ENCODE data around the gene RANBP2. TPM values are rescaled to one million over a fixed set of nuclear protein-coding genes. Genes with fewer than 3 reads are reported as not detected.

Gene RANBP2
- total and polyA plus RNA-seq, 2 donors (not counting 1 experiment from before 2014, with no cell fraction given) = 4.4 to 67.0 TPM

DNA sequence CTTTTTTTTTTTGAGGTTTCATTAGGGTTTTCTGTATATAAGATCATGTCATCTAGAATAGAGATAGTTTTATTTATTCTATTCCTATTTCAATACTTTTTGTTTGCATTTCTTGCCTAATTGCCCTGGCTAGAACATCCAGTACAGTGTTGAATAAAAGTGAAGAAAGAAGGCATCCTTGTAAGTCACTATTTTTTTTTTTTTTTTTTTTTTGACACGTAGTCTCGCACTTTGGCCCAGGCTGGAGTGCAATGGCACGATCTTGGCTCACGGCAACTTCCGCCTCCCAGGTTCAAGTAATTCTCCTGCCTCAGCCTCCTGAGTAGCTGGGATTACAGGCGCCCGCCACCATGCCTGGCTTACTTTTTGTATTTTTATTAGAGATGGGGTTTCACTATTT lies 27.8 kb upstream of the RANBP2 start:
- no peaks in the 10 kb centered on the region for H4K20me1 ChIP-seq (ENCODE audit: control insufficient read depth, insufficient read depth, low read length, poor library complexity, severe bottlenecking)
- no peaks in the 10 kb centered on the region for H3K4me1 Mint-ChIP-seq
- DNase-seq (no peak), ATAC-seq (ENCODE audit: low read depth) (no peak)
- no peaks in the 10 kb centered on the region for H3K36me3 ChIP-seq (replicated peaks in 1 of 2; ENCODE audit: control extremely low read depth in 1 of 2, control insufficient read depth in 1 of 2, extremely low read depth in 1 of 2, insufficient read depth in 2 of 2, low read length in 1 of 2)
- H3K9me3 Mint-ChIP-seq (ENCODE audit: insufficient read depth) = no peaks in the 10 kb centered on the region
- no peaks in the 10 kb centered on the region for H3K27me3 ChIP-seq (replicated peaks in 1 of 4; ENCODE audit: control extremely low read depth in 1 of 4, control insufficient read depth in 3 of 4, insufficient read depth in 4 of 4, low read length in 3 of 4)
- H2AFZ ChIP-seq (ENCODE audit: insufficient read depth, low read depth, low read length, poor library complexity, severe bottlenecking) = no peak overlapping the region
- H3K4me1 ChIP-seq (ENCODE audit: control insufficient read depth in 2 of 2, insufficient read depth in 2 of 2, low read length in 2 of 2) = no peaks in the 10 kb centered on the region
- H3K79me2 ChIP-seq (ENCODE audit: control insufficient read depth, insufficient read depth, low read length) = no peaks in the 10 kb centered on the region
- no peak overlapping the region for H3K4me3 ChIP-seq (ENCODE audit: control extremely low read depth in 1 of 5, extremely low read depth in 1 of 5, insufficient read depth in 1 of 5, low read depth in 2 of 5, low read length in 4 of 5)
- TF ChIP-seq EZH2 (IDR thresholded peaks at IDR 0.05; ENCODE audit: borderline replicate concordance, insufficient read depth, low read depth, low read length, poor library complexity, severe bottlenecking) = no peak
- no peak for TF ChIP-seq CTCF (IDR thresholded peaks at IDR 0.05)
- intact Hi-C loops (cut with micrococcal nuclease) = loop anchor here (5.0 kb wide), 1 partner anchor 821 kb away; no protein-coding TSS in a partner anchor
- no peak overlapping the region for H3K27ac ChIP-seq (ENCODE audit: low read length in 2 of 2)
- H3K4me3 Mint-ChIP-seq = no peak overlapping the region
- H3K9ac ChIP-seq (ENCODE audit: low read length) = no peak overlapping the region
- ChIA-PET CTCF (interaction anchor here (0.7 to 0.8 kb wide), 2 partner anchors 8 to 818 kb away, joined by 4 to 5 read pairs; no protein-coding TSS in a partner anchor), POLR2A (interaction anchor here (0.7 kb wide), 1 partner anchor 89 kb away, joined by 3 read pairs; no protein-coding TSS in a partner anchor)
- H3K9me3 ChIP-seq (ENCODE audit: control extremely low read depth in 1 of 3, control insufficient read depth in 2 of 3, insufficient read depth in 1 of 3, low read length in 2 of 3) = no peaks in the 10 kb centered on the region
- H3K27ac Mint-ChIP-seq = no peak overlapping the region
- 100% methylated on average over 5 of the region's 7 CpGs for WGBS (ENCODE audit: insufficient coverage)
- no peak overlapping the region for H3K4me2 ChIP-seq (replicated peaks; ENCODE audit: low read depth, low read length, poor library complexity, severe bottlenecking)
- no peaks in the 10 kb centered on the region for H3K27me3 Mint-ChIP-seq

DNA sequence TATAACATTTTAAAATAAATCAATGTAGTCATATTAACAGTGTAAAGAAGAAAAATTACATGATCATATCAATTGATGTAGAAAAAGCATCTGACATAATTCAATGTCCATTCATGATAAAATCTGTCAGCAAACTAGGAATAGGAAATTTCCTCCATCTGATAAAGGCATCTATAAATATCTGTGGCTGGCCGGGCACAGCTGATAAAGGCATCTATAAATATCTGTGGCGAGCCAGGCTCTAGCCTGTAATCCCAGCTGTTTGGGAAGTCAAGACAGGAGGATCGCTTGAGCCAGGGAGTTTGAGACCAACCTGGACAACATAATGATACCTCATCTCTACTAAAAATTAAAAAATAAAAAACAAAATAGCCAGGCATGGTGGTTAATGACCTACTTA lies 18.1 kb upstream of the RANBP2 start:
- DNase-seq = no peak
- no peaks in the 10 kb centered on the region for H3K4me1 ChIP-seq (ENCODE audit: control insufficient read depth in 2 of 2, insufficient read depth in 2 of 2, low read length in 2 of 2)
- POLR2A ChIA-PET = no interaction called here
- no CpG with 5 or more reads among the region's 3 CpGs for WGBS (ENCODE audit: insufficient coverage)
- CTCF ChIA-PET = no interaction called here
- no peaks in the 10 kb centered on the region for H3K79me2 ChIP-seq (ENCODE audit: control insufficient read depth, insufficient read depth, low read length)
- no peaks in the 10 kb centered on the region for H3K27me3 Mint-ChIP-seq
- H3K9me3 ChIP-seq (ENCODE audit: control extremely low read depth in 1 of 3, control insufficient read depth in 2 of 3, insufficient read depth in 1 of 3, low read length in 2 of 3) = peaks cover 0 to under 1% (median 0%) of the 10 kb centered on the region in 3 donors
- no peak for TF ChIP-seq EZH2 (IDR thresholded peaks at IDR 0.05; ENCODE audit: borderline replicate concordance, insufficient read depth, low read depth, low read length, poor library complexity, severe bottlenecking)
- no peak for TF ChIP-seq CTCF (IDR thresholded peaks at IDR 0.05)
- no peak overlapping the region for H3K4me3 ChIP-seq (ENCODE audit: control extremely low read depth in 1 of 5, extremely low read depth in 1 of 5, insufficient read depth in 1 of 5, low read depth in 2 of 5, low read length in 4 of 5)
- no peak overlapping the region for H3K9ac ChIP-seq (ENCODE audit: low read length)
- no peak overlapping the region for H3K4me3 Mint-ChIP-seq
- intact Hi-C loops (cut with micrococcal nuclease) = no loop called here
- H3K9me3 Mint-ChIP-seq (ENCODE audit: insufficient read depth) = no peaks in the 10 kb centered on the region
- no peak overlapping the region for H3K27ac Mint-ChIP-seq
- H3K36me3 ChIP-seq (replicated peaks in 1 of 2; ENCODE audit: control extremely low read depth in 1 of 2, control insufficient read depth in 1 of 2, extremely low read depth in 1 of 2, insufficient read depth in 2 of 2, low read length in 1 of 2) = no peaks in the 10 kb centered on the region
- no peak overlapping the region for H2AFZ ChIP-seq (ENCODE audit: insufficient read depth, low read depth, low read length, poor library complexity, severe bottlenecking)
- H3K4me1 Mint-ChIP-seq = no peaks in the 10 kb centered on the region
- no peak overlapping the region for H3K4me2 ChIP-seq (replicated peaks; ENCODE audit: low read depth, low read length, poor library complexity, severe bottlenecking)
- no peaks in the 10 kb centered on the region for H3K27me3 ChIP-seq (replicated peaks in 1 of 4; ENCODE audit: control extremely low read depth in 1 of 4, control insufficient read depth in 3 of 4, insufficient read depth in 4 of 4, low read length in 3 of 4)
- no peaks in the 10 kb centered on the region for H4K20me1 ChIP-seq (ENCODE audit: control insufficient read depth, insufficient read depth, low read length, poor library complexity, severe bottlenecking)
- H3K27ac ChIP-seq (ENCODE audit: low read length in 2 of 2) = no peak overlapping the region
- no peak for ATAC-seq (ENCODE audit: low read depth)

Measured in B cell (primary cell).